NAMALWA (cell line): ENCODE results near the gene CASP9.
"Not testable (repeated sequence)": the region's sequence is repeated elsewhere in the genome, so short reads cannot be mapped to it uniquely, and the experiment has no call there.

ENCODE experiments used
- DNase-seq: peaks from one replicate; pipeline ENCODE4 v3.0.0-alpha.2; 2015; ENCODE audit warnings: low spot score

Gene CASP9

DNA sequence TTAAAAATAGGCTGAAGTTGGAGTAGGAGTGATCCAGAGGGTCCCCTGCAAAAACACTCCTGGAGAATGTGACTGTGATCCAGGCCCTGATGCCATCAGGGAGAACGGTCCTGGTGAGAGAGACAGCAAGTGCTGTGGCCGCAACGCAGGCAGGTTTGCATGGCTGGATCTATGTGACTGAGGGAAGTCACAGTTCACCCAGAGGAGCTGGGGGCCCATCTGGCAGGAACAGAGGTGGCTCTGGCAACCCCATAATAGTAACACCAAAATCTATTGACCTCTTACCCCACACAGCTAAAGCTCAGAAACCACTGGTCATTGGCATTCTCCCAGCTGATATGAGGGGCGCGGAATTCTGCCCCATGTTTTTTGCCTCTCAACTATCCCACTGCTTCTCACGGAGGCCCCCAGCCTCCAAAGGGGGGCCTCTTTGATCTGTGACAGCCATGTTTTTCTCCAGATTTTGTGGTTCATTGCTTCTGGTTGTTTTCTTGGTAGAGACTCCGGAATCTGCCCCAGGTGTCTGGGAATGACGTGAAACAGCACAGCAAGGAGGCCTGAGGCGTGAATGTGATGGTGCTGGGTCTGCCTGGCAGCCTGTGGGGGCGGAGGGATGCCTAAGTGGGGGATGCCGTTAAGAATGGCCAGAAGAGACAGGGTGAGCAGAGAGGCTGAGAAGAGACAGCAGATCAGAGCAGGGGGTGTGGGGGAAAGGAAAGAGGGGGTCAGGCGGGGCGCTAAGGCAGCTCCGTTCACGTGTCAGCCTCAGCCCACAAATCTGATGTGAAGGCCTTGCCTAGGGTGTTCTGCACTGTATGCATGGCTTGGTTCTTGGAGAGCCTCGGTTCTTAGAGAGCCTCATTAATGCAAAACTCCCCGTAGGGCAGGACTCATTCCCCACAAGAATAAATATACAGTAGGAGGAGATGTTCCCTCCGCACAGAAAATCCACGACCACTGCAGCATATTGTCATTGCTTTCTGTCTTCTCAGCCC is 23.5 kb downstream of the CASP9 start:
- DNase-seq, result no peak

DNA sequence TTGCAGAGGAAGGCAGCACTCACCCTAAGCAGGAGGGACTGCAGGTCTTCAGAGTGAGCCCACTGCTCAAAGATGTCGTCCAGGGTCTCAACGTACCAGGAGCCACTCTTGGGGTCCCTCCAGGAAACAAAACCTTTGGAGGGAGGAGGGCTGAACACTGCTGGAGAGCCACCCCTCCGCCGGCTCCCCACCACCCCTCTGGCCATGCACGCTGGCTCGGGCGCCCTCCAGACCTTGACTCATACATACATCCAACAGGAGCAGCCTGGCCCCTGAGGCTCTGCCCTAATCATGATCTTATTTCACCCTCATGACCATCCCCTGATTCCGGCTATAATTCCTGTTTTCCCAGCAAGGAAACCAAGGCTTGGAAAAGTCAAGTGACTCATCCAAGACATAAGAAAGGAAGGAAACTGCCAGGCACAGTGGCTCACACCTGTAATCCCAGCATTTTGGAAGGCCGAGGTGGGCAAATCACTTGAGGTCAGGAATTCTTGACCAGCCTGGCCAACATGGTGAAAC is 30.1 kb downstream of the CASP9 start:
- no peak for DNase-seq

DNA sequence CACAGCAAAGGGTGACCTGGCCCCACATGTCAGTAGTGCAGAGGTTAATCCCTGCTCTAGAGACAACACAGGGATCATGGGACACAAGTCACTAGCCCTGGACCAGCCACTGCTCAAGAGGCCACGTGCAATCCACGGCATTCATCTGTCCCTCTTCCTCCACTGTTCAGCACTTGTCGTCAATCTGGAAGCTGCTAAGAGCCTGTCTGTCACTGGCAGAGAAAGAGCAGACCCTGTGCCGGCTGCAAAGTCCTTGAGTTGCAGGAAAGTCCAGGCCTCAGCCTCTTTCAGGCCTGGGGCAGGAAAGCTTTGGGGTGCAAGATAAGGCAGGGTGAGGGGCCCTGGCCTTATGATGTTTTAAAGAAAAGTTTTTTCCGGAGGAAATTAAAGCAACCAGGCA is 31.4 kb downstream of the CASP9 start:
- DNase-seq, result no peak

DNA sequence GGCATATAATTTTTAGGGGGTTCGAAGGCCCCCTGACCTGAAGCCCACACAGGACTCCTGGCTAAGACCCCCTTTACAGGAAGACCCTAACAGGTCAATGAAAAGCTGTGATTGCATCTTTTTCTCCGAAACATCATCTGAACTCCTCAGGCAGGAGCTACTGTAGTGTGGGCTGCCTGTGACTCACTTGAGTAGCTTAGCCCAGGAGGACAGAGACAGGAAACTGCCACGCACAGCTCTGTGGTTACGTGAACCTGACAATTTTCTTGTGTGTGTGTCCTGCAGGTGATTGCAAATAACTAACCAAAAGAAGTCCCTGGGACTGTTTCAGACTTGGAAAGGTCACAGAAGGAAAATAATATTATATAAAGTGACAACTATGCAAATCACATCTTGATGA is 33.0 kb downstream of the CASP9 start:
- DNase-seq, result not testable (repeated sequence)

DNA sequence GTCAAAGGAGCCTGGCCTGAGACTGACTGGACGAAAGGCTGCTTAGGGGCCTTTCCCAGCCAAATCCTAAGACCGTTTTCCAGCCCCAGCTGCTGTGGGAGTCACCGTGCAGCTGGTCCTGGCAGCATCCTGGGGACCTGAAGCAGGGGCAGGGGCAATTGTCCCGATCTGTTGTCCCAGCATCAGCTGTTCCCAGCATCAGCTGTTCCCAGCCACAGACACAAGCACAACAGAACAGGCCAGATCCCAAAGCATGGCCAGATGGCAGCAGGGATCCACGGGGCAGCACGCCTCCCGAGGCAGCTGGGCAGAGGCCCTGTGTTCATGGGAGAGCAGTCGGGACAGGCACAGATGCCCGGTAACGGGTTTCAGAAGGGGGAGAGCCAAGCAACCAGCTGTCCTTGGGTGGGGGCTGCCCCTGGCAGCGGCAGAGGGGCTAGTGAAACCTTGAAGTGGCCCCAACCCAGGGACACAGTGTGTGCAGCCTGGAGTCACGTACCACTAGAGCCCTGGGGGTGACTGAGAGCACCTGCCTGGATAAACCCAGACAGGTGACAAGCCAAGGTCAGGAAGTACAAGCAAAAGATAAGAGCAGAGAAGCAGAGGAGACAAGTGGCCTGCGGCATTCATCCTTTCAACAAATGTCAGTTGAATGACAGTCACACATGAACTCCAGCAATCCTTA is 34.8 kb downstream of the CASP9 start:
- DNase-seq, result no peak

DNA sequence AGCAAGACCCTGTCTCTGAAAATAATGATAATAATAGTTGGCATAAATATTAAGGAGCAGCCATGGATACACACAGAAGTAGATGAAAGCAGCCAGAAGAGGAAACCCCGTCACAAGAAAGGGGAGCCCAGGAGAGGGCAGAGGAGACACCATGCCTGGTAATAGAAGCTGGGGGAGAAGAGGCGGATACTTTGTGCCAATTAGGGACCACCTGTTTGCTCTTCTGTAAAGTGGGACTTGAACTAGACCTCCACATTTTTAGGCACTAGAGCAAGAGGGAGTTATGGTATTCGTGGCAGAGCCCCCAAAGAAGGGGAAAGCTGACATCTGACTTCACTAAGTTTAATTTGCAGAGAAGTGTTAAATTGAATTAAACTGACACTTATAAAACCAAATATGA is 35.6 kb downstream of the CASP9 start:
- no peak for DNase-seq

DNA sequence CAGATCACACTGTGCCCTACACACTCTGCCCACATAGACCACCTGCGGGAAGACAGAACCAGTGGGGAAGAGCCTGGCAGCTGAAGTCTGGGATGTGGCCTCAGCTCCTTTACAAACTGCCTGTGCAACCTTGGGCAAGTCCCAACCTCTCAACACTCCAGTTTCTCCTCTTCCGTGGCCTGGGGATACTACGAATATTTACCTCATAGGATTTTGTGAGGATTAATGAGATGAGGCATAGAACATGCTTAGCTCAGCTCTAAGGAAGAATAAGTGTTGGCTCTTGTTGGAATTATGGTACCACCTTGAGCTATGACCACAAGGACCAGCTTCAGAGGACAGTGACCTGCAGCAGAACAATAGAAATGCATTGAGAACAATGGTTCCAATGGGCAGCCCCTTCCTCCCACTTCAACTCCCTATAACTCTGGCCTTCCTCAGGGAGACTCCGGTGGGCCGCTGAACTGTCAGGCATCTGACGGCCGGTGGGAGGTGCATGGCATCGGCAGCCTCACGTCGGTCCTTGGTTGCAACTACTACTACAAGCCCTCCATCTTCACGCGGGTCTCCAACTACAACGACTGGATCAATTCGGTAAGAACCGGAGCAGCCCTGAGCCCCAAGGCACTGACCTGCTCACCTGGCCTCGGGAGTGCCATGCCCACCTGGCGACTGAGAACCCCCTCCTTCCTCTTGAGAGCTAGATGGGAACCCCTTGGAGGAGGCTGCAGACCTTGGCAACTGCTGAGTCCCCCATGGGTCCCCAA is 37.0 kb downstream of the CASP9 start:
- not testable (repeated sequence) for DNase-seq

DNA sequence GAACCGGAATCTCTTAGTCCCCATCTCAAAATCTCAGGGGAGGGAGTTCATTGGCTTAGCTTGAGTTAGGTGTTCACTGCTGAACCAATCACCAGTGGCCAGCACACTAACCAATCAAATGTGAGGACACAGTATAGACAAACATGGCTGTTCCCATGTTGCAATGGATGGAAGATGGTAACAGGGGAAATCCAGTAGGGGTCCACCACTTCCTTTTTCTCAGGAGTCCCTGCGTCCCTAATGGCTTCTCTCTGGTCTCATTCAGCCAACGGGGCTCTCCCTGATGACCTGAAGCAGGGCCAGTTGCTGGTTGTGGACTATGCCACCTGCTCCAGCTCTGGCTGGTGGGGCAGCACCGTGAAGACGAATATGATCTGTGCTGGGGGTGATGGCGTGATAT is 38.4 kb downstream of the CASP9 start:
- no peak for DNase-seq

DNA sequence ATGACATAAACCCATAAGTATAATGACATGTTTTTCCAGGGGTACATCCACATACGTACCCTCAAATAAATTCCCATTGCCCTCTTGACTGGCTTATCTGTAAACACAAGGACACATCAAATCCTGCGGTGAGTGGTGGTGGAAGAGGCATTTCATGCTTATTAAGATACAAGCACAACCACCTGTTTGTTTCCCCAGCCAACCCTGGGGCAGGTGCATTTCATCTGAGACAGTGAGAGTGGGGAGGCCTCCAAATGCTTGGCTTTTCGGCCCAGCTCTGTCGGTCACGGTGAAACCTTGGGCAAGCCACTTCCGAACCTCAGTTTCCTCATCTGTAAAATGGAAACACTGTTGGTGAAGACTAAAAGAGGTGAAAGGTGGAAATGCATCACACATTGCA is 39.6 kb downstream of the CASP9 start:
- not testable (repeated sequence) for DNase-seq

DNA sequence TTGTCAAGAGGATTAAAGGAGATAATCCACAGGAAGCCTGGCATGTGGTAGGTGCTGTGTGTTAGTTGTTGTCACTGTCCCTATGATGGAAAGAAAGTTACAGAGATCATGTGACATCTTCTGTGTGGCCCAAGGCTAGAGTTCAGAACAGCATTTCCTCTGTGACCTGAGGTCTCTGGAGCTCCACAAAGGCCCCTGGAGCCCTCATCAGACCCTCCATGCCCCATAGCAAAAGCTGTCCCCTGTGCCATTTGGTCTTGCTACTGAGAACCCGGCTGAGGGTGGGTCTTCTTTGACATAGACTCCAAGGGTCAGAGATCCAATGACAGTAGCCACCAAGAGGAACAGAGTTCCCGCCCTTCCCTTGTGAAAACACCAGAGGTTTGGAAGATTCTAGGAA is 40.0 kb downstream of the CASP9 start:
- no peak for DNase-seq

DNA sequence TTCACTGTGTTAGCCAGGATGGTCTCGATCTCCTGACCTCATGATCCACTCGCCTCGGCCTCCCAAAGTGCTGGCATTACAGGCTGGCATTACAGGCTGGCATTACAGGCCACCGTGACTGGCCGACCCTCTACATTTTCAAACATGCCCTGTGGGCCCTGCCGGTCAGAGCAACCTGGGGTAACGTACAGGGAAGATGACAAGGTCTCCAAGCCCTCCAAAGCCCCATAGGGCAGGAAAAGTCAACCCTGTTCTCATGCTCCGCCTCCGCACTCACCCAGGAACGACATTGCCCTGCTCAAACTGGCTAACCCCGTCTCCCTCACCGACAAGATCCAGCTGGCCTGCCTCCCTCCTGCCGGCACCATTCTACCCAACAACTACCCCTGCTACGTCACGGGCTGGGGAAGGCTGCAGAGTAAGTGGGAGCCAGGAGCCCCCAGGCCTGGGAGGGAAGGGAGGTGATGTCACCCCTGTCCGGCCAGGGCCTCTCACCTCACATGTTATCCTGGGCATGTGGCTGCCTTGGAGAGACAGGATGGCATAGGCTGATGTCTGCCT is 41.0 kb downstream of the CASP9 start:
- DNase-seq, result not testable (repeated sequence)

DNA sequence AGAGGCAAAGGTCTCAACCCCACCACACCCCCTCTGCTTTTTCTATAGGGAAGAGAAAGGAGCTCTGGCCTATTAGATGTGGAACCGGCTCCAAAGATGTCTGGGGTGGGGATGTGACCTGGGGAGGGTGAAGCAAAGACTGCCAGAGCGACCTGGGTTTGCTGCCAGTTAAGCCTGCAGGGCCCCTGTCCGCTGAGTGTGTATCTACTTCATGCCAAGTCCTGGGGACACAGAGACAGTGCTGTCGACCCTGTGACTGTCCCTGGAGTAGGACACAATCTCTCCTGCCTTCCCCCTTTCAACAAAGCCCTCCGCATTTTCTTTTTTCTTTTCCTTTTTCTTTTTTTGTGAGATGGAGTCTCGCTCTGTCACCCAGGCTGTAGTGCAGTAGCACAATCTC is 41.6 kb downstream of the CASP9 start:
- DNase-seq, result not testable (repeated sequence)

DNA sequence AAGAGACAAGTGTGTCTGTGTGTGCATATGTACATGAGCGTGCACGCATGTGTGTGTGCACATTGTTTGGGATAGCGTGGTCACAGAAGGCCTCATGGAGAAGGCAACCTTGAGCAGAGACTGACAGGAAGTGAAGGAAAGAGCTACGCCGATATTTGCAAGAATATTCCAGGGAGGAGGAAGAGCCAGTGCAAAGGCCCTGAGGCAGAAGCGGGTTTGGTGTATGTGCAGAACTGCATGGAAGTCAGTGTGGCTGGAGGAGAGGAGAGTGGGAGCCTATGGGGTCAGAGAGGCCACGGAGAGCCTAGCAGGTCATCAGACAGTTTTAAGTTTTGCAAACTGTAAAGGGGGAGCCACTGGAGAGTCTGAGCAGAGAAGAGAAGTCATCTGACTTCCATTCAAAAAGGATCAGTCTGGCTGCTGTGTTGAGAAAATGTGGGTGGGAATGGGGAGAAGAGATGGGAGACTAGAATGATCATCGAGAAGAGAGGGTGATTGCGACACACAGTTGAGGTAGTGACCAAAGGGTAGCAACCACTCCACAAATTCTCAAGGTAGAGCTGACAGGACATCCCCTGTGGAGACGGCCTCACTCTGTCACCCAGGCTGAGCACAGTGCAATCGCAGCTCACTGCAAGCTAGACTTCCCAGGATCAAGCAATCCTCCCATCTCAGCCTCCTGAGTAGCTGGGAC is 44.2 kb downstream of the CASP9 start:
- no peak for DNase-seq

DNA sequence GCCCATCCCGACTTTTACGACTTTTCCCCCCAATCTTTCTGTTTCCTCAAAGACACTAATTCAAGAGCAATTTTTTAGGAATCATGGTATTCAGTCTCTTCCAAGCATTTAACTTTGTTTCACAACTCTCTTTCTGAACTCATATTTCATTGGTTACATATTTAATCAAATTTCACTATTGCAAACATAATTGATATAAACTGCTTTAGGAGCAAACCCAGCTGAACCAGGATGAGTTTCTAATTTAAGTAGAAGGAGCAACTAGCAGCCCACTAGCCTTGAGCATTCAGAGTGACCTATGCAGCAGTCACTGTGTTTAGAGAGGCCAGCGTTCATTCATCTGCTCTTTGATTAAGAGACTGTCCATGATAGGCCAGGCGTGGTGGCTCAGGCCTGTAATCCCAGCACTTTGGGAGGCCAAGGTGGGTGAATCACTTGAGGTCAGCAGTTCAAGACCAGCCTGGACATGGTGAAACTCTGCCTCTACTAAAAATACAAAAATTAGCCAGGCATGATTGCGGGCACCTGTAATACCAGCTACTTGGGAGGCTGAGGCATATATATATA is 46.3 kb downstream of the CASP9 start:
- DNase-seq, result no peak

DNA sequence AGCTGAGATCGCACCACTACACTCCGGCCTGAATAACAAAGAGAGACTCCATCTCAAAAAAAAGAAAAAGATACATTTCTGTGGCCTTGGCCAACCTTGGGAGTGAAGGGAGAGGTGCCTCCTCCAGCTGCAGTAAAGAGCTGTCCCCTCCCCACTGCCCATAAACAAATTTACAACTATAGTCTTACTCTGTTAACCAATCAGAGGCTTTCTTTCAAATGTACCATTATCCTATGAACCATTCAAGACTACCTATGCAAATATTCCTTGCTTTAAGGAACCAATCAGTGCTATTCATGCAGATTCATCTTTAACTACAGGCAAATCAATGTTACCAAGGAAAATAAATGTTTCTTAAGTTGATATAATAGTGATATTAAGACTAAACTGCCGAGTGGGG is 47.1 kb downstream of the CASP9 start:
- DNase-seq, result peak; percentile 61

DNA sequence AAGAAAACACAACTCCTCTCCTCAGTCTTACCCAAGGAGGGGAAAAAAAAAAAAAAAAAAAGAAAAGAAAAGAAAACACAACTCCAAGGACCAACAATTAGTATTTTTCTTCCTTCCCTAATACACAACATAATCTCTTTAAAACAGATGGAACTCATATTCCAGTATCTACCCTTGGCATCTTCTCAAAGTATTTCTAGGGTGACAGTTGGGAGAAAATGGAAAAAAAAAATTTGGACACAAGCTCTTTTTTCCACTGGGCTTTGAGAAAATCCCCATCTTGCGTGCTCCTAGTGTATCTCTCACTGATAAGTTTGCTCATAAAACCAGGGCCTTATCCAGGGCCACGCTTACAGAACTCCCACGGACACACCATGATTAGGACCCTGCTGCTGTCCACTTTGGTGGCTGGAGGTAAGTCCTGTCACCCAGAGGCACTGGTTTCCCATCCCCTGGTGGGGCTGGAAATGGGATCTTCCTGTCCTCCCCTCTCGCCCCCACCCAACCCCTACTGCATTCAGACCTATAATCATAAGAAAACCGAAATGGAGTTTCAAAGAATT is 48.2 kb downstream of the CASP9 start, which contains the start of gene CELA2B:
Gene CELA2B (plus strand): TSS at position 353 of the 563 bp plus-strand sequence. CDS start 22 bp downstream, at position 375.
- no peak for DNase-seq

DNA sequence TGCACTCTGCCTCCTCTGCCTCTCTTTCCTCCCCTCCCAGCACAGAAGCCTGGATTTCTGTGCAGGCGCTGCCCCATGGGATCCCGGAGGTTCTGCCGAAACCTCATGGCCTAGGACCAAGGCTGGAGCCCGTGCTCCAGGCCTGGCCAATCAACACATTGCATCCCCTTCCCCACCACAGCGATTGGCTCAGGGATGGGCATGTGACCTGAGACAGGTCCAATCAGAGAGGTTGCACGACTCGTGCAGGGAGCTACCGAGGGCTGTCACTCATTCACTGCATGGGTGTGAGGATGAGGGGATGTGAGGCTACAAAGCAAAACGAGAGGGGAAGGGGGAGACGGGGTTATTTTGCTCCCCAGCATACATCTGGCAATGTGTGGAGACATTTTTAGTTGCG is 51.4 kb downstream of the CASP9 start:
- no peak for DNase-seq

DNA sequence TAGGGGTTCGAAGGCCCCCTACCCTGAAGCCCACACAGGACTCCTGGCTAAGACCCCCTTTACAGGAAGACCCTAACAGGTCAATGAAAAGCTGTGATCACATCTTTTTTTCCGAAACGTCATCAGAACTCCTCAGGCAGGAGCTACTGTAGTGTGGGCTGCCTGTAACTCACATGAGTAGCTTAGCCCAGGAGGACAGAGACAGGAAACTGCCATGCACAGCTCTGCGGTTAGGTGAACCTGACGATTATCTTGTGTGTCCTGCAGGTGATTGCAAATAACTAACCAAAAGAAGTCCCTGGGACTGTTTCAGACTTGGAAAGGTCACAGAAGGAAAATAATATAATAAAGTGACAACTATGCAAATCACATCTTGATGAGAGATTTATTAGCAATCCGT is 52.3 kb downstream of the CASP9 start:
- not testable (repeated sequence) for DNase-seq

DNA sequence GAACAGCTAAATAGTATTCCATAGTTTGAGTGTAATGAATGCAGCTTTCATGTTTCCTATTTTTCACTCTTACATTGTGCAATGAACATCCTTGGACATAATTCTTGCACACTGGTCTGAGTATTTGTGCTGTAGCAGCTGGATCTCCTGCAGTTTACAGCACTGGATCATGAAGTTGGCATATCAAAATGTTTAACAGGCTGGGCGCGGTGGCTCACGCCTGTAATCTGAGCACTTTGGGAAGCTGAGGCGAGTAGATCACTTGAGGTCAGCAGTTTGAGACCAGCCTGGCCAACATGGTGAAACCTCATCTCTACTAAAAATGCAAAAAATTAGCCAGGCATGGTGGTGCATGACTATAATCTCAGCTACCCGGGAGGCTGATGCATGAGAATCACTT is 52.9 kb downstream of the CASP9 start:
- DNase-seq, result not testable (repeated sequence)

DNA sequence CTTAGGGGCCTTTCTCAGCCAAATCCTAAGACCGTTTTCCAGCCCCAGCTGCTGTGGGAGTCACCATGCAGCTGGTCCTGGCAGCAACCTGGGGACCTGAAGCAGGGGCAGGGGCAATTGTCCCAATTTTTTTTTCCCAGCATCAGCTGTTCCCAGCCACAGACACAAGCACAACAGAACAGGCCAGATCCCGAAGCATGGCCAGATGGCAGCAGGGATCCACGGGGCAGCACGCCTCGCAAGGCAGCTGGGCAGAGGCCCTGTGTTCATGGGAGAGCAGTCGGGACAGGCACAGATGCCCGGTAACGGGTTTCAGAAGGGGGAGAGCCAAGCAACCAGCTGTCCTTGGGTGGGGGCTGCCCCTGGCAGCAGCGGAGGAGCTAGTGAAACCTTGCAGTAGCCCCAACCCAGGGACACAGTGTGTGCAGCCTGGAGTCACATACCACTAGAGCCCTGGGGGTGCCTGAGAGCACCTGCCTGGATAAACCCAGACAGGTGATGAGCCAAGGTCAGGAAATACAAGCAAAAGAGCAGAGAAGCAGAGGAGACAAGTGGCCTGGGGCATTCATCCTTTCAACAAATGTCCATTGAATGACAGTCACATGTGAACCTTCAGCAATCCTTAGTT is 54.1 kb downstream of the CASP9 start:
- DNase-seq, result not testable (repeated sequence)
